SK-N-SH (cell line): Measurements from ENCODE around the gene GSTO2.

Source experiments
- YY1 ChIP-seq: IDR thresholded peaks from 2 replicates; pipeline ENCODE4 v1.4.0; 2012; ENCODE audit warnings: low read depth, mild to moderate bottlenecking
- TF ChIP-seq, protein P1 (sequence below): fragments of 200-600 bp; sonication (generic); IDR thresholded peaks from 2 replicates; pipeline ENCODE4 v1.6.1; 2017; ENCODE audit warnings: antibody characterized with exemption, mild to moderate bottlenecking, moderate library complexity

DNA sequence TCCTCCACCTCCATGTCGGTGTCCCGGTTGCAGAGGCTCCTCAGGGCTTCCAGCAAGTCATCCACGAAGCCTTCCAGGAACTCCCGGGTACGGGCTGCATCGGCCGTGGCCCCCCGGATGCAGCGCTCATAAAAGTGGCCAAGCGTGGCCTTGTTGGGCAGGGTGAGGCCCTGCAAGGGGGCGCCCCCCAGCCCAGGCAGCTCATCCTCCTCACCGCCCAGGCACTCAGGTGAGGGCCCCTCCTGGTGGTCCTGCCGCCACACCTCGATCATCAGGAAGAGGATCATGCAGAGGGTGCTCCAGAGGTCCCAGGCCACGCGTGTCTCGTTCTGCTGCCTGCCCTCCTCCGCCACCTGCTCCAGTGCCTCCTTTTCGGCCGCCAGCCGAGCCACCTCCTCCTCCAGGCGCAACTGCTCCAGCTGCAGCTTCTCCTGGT lies 46.5 kb downstream of the GSTO2 start:
- no peak for TF ChIP-seq YY1
- TF ChIP-seq, protein P1, sequence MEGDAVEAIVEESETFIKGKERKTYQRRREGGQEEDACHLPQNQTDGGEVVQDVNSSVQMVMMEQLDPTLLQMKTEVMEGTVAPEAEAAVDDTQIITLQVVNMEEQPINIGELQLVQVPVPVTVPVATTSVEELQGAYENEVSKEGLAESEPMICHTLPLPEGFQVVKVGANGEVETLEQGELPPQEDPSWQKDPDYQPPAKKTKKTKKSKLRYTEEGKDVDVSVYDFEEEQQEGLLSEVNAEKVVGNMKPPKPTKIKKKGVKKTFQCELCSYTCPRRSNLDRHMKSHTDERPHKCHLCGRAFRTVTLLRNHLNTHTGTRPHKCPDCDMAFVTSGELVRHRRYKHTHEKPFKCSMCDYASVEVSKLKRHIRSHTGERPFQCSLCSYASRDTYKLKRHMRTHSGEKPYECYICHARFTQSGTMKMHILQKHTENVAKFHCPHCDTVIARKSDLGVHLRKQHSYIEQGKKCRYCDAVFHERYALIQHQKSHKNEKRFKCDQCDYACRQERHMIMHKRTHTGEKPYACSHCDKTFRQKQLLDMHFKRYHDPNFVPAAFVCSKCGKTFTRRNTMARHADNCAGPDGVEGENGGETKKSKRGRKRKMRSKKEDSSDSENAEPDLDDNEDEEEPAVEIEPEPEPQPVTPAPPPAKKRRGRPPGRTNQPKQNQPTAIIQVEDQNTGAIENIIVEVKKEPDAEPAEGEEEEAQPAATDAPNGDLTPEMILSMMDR, result no peak
